Rectal smooth muscle tissue (tissue), 1 donor: Measurements from ENCODE around the gene LSM7.
"Not testable (repeated sequence)": the region's sequence is repeated elsewhere in the genome, so short reads cannot be mapped to it uniquely, and the experiment has no call there.

ENCODE experiments used
- H3K27ac ChIP-seq: one replicate; pipeline ENCODE4 v1.7.0; 2013; ENCODE audit warnings: low read depth, low read length, inconsistent platforms
- H3K27me3 ChIP-seq: one replicate; pipeline ENCODE4 v1.7.0; 2013; ENCODE audit warnings: low read length; ENCODE audit not compliant: control insufficient read depth, insufficient read depth
- H3K36me3 ChIP-seq: one replicate; pipeline ENCODE4 v1.7.0; 2013; ENCODE audit warnings: low read length; ENCODE audit not compliant: control insufficient read depth, insufficient read depth
- H3K4me1 ChIP-seq: one replicate; pipeline ENCODE4 v1.7.0; 2013; ENCODE audit warnings: low read length; ENCODE audit not compliant: control insufficient read depth, insufficient read depth
- H3K4me3 ChIP-seq: one replicate; pipeline ENCODE4 v1.7.0; 2013; ENCODE audit warnings: low read length
- H3K9ac ChIP-seq: one replicate; pipeline ENCODE4 v1.7.0; 2013; ENCODE audit warnings: low read length

LSM7 gene

GRCh38 chr19:2352121-2352520 lies 23.7 kb upstream of the LSM7 start:
- Histone ChIP-seq H3K27me3 (no peaks in the 10 kb centered on the region), H3K4me1 (no peaks in the 10 kb centered on the region), H3K27ac (no peak overlapping the region), H3K36me3 (peaks cover 24% of the 10 kb centered on the region), H3K9ac (no peak overlapping the region), H3K4me3 (no peak overlapping the region)

- H3K27me3 ChIP-seq = no peaks in the 10 kb centered on the region
- no peak overlapping the region for H3K4me3 ChIP-seq
- peaks cover 24% of the 10 kb centered on the region for H3K36me3 ChIP-seq
- no peak overlapping the region for H3K9ac ChIP-seq
- H3K4me1 ChIP-seq = no peaks in the 10 kb centered on the region
- H3K27ac ChIP-seq = no peak overlapping the region
These were observed 23.2 kb upstream of the LSM7 start for GRCh38 chr19:2351591-2351990.

- peaks cover 24% of the 10 kb centered on the region for H3K36me3 ChIP-seq
- no peaks in the 10 kb centered on the region for H3K4me1 ChIP-seq
- H3K4me3 ChIP-seq = no peak overlapping the region
- no peak overlapping the region for H3K27ac ChIP-seq
- no peak overlapping the region for H3K9ac ChIP-seq
- no peaks in the 10 kb centered on the region for H3K27me3 ChIP-seq
These were observed 22.3 kb upstream of the LSM7 start for GRCh38 chr19:2350656-2351055.

- H3K36me3 ChIP-seq = peaks cover 24% of the 10 kb centered on the region
These were observed 21.4 kb upstream of the LSM7 start for GRCh38 chr19:2349818-2350217.

GRCh38 chr19:2345794-2346663 lies 17.6 kb upstream of the LSM7 start:
- H3K27ac ChIP-seq = no peak overlapping the region
- H3K9ac ChIP-seq = no peak overlapping the region
- no peaks in the 10 kb centered on the region for H3K27me3 ChIP-seq
- H3K4me1 ChIP-seq = no peaks in the 10 kb centered on the region
- peaks cover 20% of the 10 kb centered on the region for H3K36me3 ChIP-seq
- no peak overlapping the region for H3K4me3 ChIP-seq

More at GRCh38 chr19:2349818-2350217, 21.4 kb upstream of the LSM7 start:
- not testable (repeated sequence) for H3K27me3 ChIP-seq, H3K27ac ChIP-seq, H3K9ac ChIP-seq, H3K4me3 ChIP-seq, H3K4me1 ChIP-seq

GRCh38 chr19:2345076-2345475 lies 16.7 kb upstream of the LSM7 start:
- peaks cover 12% of the 10 kb centered on the region for H3K36me3 ChIP-seq
- H3K9ac ChIP-seq = no peak overlapping the region
- no peaks in the 10 kb centered on the region for H3K27me3 ChIP-seq
- no peak overlapping the region for H3K27ac ChIP-seq
- H3K4me3 ChIP-seq = no peak overlapping the region
- H3K4me1 ChIP-seq = no peaks in the 10 kb centered on the region

GRCh38 chr19:2344381-2344870 lies 16.0 kb upstream of the LSM7 start:
- Histone ChIP-seq H3K4me3 (no peak overlapping the region), H3K9ac (no peak overlapping the region), H3K36me3 (peaks cover 10% of the 10 kb centered on the region), H3K27ac (no peak overlapping the region), H3K27me3 (no peaks in the 10 kb centered on the region), H3K4me1 (no peaks in the 10 kb centered on the region)

GRCh38 chr19:2343289-2343982 lies 15.1 kb upstream of the LSM7 start:
- Histone ChIP-seq H3K27ac (no peak overlapping the region), H3K9ac (no peak overlapping the region), H3K4me3 (no peak overlapping the region), H3K4me1 (no peaks in the 10 kb centered on the region), H3K27me3 (no peaks in the 10 kb centered on the region), H3K36me3 (peaks cover 7% of the 10 kb centered on the region)

- H3K4me3 ChIP-seq = no peak overlapping the region
- no peaks in the 10 kb centered on the region for H3K4me1 ChIP-seq
- H3K36me3 ChIP-seq = peaks cover 6% of the 10 kb centered on the region
- H3K27ac ChIP-seq = no peak overlapping the region
- no peaks in the 10 kb centered on the region for H3K27me3 ChIP-seq
- no peak overlapping the region for H3K9ac ChIP-seq
These were observed 14.4 kb upstream of the LSM7 start for GRCh38 chr19:2342656-2343288.

GRCh38 chr19:2341982-2342381 lies 13.6 kb upstream of the LSM7 start:
- Histone ChIP-seq H3K36me3 (peaks cover 8% of the 10 kb centered on the region), H3K27ac (no peak overlapping the region)

GRCh38 chr19:2341244-2341751 lies 12.9 kb upstream of the LSM7 start:
- no peak overlapping the region for H3K27ac ChIP-seq
- no peak overlapping the region for H3K9ac ChIP-seq
- peaks cover 8% of the 10 kb centered on the region for H3K36me3 ChIP-seq
- no peak overlapping the region for H3K4me3 ChIP-seq
- H3K27me3 ChIP-seq = no peaks in the 10 kb centered on the region
- H3K4me1 ChIP-seq = no peaks in the 10 kb centered on the region

More at GRCh38 chr19:2341982-2342381, 13.6 kb upstream of the LSM7 start:
- no peaks in the 10 kb centered on the region for H3K27me3 ChIP-seq
- no peak overlapping the region for H3K9ac ChIP-seq
- no peaks in the 10 kb centered on the region for H3K4me1 ChIP-seq
- no peak overlapping the region for H3K4me3 ChIP-seq
